GM19239 (cell line): ENCODE data around the gene IL22.
"Not testable (repeated sequence)": the region's sequence is repeated elsewhere in the genome, so short reads cannot be mapped to it uniquely, and the experiment has no call there.

Source experiments
- DNase-seq: peaks from one replicate; pipeline ENCODE4 v3.0.0; 2011; ENCODE audit warnings: low spot score; ENCODE audit not compliant: insufficient read length
- FAIRE-seq: peaks from 2 replicates; lab custom pipeline; 2011; peaks lifted over from hg19 to GRCh38; lab: Jason Lieb, UNC

Gene IL22

GRCh38 chr12:68233498-68233897 is 19.9 kb downstream of the IL22 start:
- no peak for FAIRE-seq
- DNase-seq: no peak

DNA sequence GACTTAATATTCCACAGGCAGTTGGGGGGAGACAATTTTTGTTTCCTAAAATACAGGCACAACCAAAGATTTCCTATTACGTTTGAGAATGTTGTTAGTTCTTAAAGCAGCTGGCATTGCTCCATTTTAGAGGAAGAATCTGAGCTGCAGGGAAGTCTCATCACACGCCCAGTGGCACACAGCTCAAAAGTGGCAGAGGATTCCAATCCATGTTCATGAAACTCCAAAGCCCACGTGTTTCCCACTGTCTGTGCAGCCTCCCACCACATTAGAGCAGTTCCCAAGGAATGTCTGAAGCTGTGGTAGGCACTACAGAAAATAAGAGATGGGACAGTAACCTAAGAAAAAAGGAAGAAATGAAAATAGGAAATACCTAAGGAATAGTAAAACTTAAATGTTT is 21.7 kb downstream of the IL22 start:
- FAIRE-seq: no peak

DNA sequence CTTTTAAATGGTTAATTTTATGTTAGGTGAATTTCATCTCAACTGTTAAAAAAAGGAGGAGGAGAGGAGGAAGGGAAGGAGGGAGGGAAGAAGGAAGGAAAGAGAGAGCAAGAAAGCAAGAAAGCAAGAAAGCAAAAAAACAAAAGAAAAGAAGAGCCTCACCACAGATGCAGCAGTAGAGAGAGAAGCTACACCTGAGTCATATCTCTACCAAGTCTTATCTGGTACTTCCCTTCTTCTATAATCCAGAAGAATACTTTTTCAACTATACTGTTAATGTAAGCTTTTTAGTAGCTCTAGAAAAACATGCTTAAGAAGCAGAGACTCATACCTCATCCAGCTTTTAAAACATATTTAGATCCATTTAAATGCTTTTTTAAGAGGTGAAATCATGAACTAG is 22.2 kb downstream of the IL22 start:
- DNase-seq (no peak), FAIRE-seq (no peak)

More for the DNA sequence above, 21.7 kb downstream of the IL22 start:
- no peak for DNase-seq

GRCh38 chr12:68229956-68230355 is 23.4 kb downstream of the IL22 start:
- FAIRE-seq (no peak), DNase-seq (no peak)

- no peak for FAIRE-seq
- DNase-seq: no peak
Observed at GRCh38 chr12:68227356-68227755, 26.0 kb downstream of the IL22 start.

GRCh38 chr12:68225576-68226476 is 27.6 kb downstream of the IL22 start, which contains the start of gene IL26:
IL26 (minus strand) TSS chr12:68225810; CDS start chr12:68225756, 54 bp downstream.
- FAIRE-seq (no peak), DNase-seq (no peak)

DNA sequence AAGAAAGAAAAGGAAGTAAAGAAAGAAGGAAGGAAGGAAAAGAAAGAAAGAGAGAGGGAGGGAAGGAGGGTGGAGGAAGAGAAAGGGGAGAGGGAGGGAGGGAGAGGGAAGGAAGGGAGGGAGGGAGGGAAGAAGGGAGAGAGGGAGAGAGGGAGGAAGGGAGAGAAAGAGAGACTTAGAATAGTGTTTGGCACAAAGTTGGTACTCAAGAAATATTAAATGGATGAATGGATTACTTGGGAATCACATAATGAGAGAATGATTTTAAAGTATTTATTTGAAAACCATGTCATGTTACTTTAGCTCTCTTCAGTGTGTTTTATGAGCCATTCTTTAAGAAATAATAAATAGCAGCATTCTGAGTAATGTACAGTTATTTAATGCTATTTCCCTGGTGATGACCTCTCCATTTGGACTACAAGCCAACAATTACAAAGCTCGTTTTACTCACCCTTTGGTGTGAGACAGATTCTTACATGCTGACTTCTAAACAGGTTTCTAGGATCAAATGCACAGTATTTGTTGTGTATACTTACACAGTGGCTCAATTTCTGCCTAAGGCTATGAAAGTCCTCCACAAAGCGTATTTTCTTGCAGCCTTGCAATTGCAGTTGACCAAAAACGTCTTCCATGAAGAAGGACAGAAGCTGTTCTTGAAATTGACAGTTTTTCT is 28.7 kb downstream of the IL22 start:
- FAIRE-seq (no peak), DNase-seq (no peak)

- peak; percentile 38 for DNase-seq
- peak; percentile 97 for FAIRE-seq
Observed at GRCh38 chr12:68223067-68223747, 30.2 kb downstream of the IL22 start.

DNA sequence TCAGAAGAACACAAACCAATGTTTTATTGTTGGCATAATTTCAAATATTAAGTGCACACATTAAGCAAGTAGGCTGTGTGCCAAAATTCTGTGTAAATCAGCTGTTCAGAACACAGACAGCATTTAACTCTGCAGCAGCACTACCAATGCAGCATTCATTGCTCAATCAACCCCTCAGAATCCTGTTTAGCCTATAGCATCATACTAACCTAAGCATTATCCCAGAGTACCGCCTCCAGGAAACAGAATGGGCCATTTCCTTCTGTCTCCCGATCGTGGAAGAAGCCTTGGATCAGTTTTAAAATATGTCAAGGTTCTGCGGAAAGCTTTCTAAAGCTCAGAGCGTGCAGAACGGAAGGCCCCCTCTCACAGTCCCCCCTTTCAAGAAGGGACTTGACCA is 31.1 kb downstream of the IL22 start:
- FAIRE-seq (no peak), DNase-seq (no peak)

DNA sequence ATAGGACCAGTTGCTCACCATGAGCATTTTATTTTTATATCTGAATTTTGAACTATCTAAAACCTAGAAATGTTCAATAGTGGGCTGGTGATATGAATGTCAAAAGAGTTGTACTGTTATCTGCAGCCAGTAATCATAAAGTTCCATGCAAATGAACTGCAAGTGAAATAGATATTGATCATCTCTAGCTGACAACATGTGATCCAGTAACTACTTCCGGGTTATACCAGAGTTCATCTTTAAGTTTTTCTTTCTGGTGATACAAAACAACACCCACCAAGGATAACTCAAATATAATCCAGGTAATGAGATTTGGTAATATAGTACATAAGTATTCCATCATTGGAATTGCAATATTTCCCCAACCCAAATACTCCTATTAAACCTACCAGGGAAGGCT is 31.9 kb downstream of the IL22 start:
- no peak for FAIRE-seq
- no peak for DNase-seq

DNA sequence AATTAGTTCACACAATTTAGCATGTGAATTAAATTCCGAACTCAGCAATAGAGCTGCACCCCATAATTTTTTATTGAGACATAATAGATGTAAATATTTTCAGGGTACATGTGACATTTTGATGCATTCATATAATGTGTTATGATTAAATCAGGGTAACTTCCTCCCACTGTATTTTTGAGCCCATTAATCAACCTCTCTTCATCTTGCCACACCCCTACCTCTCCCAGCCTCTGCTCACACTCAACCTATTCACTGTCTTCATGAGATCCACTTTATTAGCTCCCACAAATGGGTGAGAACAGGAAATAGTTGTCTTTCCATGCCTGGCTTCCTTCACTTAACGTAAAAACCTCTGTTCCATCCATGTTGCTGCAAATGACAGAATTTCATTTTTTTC is 42.5 kb downstream of the IL22 start:
- FAIRE-seq: no peak
- no peak for DNase-seq

GRCh38 chr12:68209048-68209728 is 44.2 kb downstream of the IL22 start:
- not testable (repeated sequence) for FAIRE-seq, DNase-seq

GRCh38 chr12:68207276-68207675 is 46.1 kb downstream of the IL22 start:
- no peak for FAIRE-seq
- no peak for DNase-seq

- FAIRE-seq (no peak), DNase-seq (no peak)
Observed at GRCh38 chr12:68206446-68206845, 47.0 kb downstream of the IL22 start.

DNA sequence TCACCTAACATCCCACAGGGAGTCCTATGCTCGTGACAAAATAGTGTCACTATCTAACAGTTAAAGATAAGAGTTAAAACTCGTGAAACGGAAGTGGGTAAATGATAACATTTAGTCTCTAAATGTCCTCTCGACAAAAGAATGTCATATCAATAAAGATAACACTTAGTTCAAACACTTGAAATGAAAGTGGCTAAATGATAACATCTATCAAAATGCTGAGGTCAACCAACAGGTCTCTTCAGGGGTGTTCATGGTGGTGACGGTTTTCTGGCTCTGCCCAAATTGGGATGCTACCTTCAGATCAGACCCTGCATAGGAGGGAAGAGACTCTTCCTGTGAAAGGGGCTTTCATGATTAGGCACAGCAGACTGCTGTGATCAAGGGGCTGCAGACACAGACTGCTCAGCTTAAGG is 49.9 kb downstream of the IL22 start:
- no peak for FAIRE-seq
- no peak for DNase-seq

DNA sequence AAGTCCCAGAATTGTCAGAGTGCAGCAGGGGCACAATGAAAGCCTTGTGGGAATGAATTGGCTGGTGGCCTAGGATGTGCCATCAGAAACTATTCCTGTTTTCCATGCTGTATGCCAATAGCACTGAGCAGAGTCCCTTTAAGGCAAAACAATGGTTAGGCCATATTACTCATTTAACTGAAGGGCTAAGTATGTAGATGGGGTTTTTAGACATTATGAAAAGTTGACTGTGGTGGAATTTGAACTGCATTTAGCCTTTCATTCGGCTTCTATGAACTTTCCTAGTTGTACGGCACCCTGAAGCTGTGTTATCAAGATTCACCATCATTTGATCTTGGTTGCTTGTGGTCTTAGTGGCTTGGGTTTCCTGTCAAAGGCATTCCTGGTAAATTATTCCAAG is 52.5 kb downstream of the IL22 start:
- DNase-seq: no peak
- FAIRE-seq: no peak

DNA sequence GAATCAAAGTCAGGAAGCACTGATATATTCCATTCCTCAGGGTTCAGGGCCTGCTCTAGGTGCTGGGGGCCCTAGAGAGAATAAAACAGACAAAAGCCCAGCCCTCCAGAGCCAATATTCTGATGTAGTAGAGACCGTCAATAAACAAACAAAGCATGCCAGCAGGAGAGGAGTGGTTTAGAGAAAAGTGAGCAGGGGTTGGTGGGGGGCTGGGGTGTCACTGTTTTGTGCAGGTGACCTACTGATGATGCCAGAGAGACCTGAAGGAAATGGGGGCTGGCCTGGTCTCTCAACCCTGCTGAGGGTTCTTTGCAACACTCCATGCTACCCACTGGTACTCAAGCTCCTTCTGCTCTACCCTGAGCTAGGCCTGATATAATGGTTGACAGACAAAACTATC is 54.3 kb downstream of the IL22 start:
- DNase-seq (no peak), FAIRE-seq (no peak)

DNA sequence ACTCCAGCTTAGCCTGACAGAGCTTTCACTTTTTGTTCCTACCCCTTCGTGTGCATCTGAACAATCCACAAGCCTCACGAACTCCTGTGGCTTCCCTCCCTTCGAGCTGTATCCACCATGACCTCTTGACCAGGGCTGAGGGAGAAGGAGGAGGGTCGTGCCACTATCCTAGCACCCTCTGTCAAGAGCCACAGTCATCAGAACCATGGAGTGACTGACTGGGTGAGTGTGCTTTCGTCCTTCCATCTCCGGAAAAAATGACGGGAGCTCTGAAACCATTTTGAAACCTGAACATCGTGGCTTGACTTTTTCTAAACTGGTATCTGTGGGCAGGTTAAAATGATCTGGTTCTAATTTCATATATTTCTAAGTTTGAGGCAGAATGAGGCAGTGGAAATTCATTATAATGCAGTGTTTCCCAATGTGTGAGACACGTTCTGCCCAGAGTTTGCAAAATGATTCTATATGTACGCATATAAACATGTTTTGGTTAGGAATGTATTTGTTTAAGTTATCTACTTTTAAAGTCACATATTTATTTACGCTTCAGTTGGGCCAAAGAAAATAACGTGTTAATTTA is 54.8 kb downstream of the IL22 start:
- FAIRE-seq (no peak), DNase-seq (no peak)
